HFF-Myc (cell line): ENCODE measurements around the gene PRDM12.

Experiments
- DNase-seq: peaks from one replicate; pipeline ENCODE4 v3.0.0-alpha.2; 2011; ENCODE audit warnings: low read depth; ENCODE audit errors: extremely low read depth
- H3K4me3 ChIP-seq: replicated peaks from 2 replicates; pipeline ENCODE4 v1.5.1; 2011; ENCODE audit warnings: low read depth, mild to moderate bottlenecking, control low read depth, low read length
- CTCF ChIP-seq: IDR thresholded peaks from 2 replicates; pipeline ENCODE4 v1.5.1; 2012; ENCODE audit warnings: mild to moderate bottlenecking, low read depth, low read length, control low read depth; ENCODE audit errors: missing control alignments

Gene PRDM12

GRCh38 chr9:130669965-130670364, 5.6 kb downstream of the PRDM12 start:
- DNase-seq, result no peak
- H3K4me3 ChIP-seq, result no peak overlapping the region
- no peak for TF ChIP-seq CTCF

DNA sequence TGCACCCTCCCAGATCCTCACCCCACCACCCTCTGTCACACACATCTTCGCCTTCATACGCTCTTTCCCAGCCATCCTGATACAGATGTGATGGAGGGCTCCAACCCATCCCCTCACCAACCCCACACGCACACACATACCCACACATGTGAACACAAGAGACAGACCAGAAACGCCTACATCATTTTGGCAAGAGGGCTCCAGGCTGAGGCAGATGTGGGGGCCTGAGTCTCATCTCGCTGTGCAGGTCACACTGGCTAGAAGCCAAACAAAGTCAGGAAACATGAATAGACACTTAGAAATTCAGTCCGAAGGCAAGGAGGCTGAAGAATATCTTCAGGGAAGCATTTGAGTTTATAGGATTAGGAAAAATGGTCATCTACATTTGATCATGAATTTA, 6.2 kb downstream of the PRDM12 start:
- no peak for TF ChIP-seq CTCF
- DNase-seq, result no peak
- H3K4me3 ChIP-seq, result no peak overlapping the region

GRCh38 chr9:130672466-130672865, 8.1 kb downstream of the PRDM12 start:
- no peak for TF ChIP-seq CTCF
- no peak overlapping the region for H3K4me3 ChIP-seq
- DNase-seq, result no peak

- no peak overlapping the region for H3K4me3 ChIP-seq
- TF ChIP-seq CTCF, result no peak
- no peak for DNase-seq
These were observed 8.7 kb downstream of the PRDM12 start for GRCh38 chr9:130672933-130673615.

DNA sequence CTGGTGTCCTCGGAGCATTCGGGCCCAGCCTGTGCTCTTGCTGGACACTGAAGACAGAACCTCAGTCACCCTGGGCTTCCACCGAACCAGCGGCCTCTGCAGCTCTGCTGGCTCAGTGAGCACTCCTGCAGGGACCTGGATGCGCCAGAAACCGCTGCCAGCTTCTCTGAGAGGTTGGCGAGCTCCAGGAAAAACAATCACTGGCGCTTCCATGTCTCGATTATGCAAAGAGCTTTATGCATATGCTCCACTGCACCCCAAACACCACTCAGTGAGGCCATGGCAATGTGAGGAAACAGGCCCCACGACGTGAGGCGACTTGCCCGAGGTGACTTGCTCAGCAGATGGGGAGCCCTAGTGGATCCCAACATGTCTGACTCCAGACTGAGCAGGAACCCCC, 11.0 kb downstream of the PRDM12 start:
- DNase-seq, result no peak
- TF ChIP-seq CTCF, result no peak
- no peak overlapping the region for H3K4me3 ChIP-seq

GRCh38 chr9:130677252-130677651, 12.9 kb downstream of the PRDM12 start:
- H3K4me3 ChIP-seq, result no peak overlapping the region
- no peak for DNase-seq
- TF ChIP-seq CTCF, result no peak
